Endometrium (tissue), 2 donors: ENCODE results near the gene IFNK.

Experiments
- FAIRE-seq: peaks from 2 replicates; lab custom pipeline; 2012; peaks lifted over from hg19 to GRCh38; lab: Jason Lieb, UNC
- donor health status: control.
- donor health status: control.

Gene IFNK

DNA sequence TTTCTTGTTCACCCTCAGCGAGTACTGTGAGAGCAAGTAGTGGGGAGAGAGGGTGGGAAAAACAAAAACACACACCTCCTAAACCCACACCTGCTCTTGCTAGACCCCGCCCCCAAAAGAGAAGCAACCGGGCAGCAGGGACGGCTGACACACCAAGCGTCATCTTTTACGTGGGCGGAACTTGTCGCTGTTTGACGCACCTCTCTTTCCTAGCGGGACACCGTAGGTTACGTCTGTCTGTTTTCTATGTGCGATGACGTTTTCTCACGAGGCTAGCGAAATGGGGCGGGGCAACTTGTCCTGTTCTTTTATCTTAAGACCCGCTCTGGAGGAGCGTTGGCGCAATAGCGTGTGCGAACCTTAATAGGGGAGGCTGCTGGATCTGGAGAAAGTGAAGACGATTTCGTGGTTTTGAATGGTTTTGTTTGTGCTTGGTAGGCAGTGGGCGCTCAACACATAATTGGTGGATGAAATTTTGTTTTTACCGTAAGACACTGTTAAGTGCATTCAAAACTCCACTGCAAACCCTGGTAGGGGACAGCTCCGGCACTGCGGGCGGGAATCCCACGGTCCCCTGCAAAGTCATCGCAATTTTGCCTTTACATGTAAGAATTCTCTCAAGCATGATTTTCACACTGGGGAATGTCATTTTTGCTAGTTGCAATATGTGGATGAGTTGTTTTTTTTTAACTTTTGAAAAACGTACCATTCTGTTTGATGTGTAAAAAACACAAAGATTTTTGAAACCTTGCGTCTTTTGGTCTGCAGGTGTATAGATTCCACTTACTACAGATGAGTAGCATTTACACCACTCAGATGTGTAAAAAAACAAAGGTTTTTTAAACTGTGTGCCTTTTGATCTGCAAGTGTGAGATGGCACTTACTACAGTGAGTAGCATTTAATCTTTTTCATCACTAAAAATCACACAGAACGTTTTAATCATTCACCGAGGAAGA lies 49.8 kb downstream of the IFNK start:
- peak; percentile 95 for FAIRE-seq
